DMS153 (cell line): ENCODE results near the gene IL5.
"Not testable (repeated sequence)": the region's sequence is repeated elsewhere in the genome, so short reads cannot be mapped to it uniquely, and the experiment has no call there.

ENCODE experiments used
- DNase-seq: peaks from one replicate; lab custom pipeline; 2025; lab: John Stamatoyannopoulos, UW

The IL5 gene

GRCh38 chr5:132528866-132529634 is 14.3 kb downstream of the IL5 start:
- no peak for DNase-seq

- DNase-seq: no peak
Observed at GRCh38 chr5:132528021-132528420, 15.3 kb downstream of the IL5 start.

GRCh38 chr5:132526974-132527564 is 16.3 kb downstream of the IL5 start:
- no peak for DNase-seq

- no peak for DNase-seq
Observed at GRCh38 chr5:132526290-132526973, 16.9 kb downstream of the IL5 start.

- no peak for DNase-seq
Observed at GRCh38 chr5:132525299-132525724, 18.0 kb downstream of the IL5 start.

- not testable (repeated sequence) for DNase-seq
Observed at GRCh38 chr5:132524877-132525276, 18.4 kb downstream of the IL5 start.

- not testable (repeated sequence) for DNase-seq
Observed at GRCh38 chr5:132522067-132522466, 21.3 kb downstream of the IL5 start.

GRCh38 chr5:132513618-132514336 is 29.5 kb downstream of the IL5 start:
- DNase-seq: not testable (repeated sequence)

GRCh38 chr5:132510076-132510475 is 33.2 kb downstream of the IL5 start:
- DNase-seq: no peak

- DNase-seq: no peak
Observed at GRCh38 chr5:132506094-132506692, 37.1 kb downstream of the IL5 start.

- DNase-seq: no peak
Observed at GRCh38 chr5:132505641-132506040, 37.7 kb downstream of the IL5 start.

GRCh38 chr5:132504746-132505145 is 38.6 kb downstream of the IL5 start:
- no peak for DNase-seq

- DNase-seq: no peak
Observed at GRCh38 chr5:132503244-132503643, 40.1 kb downstream of the IL5 start.

- DNase-seq: no peak
Observed at GRCh38 chr5:132501961-132502931, 41.1 kb downstream of the IL5 start.

GRCh38 chr5:132501629-132501956 is 41.7 kb downstream of the IL5 start:
- DNase-seq: no peak

GRCh38 chr5:132500931-132501628 is 42.2 kb downstream of the IL5 start:
- no peak for DNase-seq

- DNase-seq: no peak
Observed at GRCh38 chr5:132500244-132500930, 42.9 kb downstream of the IL5 start.

- no peak for DNase-seq
Observed at GRCh38 chr5:132499440-132500243, 43.7 kb downstream of the IL5 start.
